Measurements from ENCODE around the gene SEC22B.
"Not testable (repeated sequence)": the region's sequence is repeated elsewhere in the genome, so short reads cannot be mapped to it uniquely, and the experiment has no call there.

Gene SEC22B

GRCh38 chr1:120105288-120105687 is 71.0 kb downstream of the SEC22B start:
- H3K27me3 ChIP-seq (ENCODE audit: control insufficient read depth, insufficient read depth, low read length); H3K36me3 ChIP-seq (ENCODE audit: control insufficient read depth, low read depth, low read length); H3K9ac ChIP-seq (ENCODE audit: low read length); H3K4me3 ChIP-seq (ENCODE audit: low read length); H3K4me1 ChIP-seq (ENCODE audit: control insufficient read depth, low read depth, low read length); H3K27ac ChIP-seq (ENCODE audit: low read length); H3K9me3 ChIP-seq (ENCODE audit: control insufficient read depth, low read depth, low read length): not testable (repeated sequence)

GRCh38 chr1:120103768-120104167 is 72.6 kb downstream of the SEC22B start:
- H3K4me3 ChIP-seq (ENCODE audit: low read length); H3K9me3 ChIP-seq (ENCODE audit: control insufficient read depth, low read depth, low read length); H3K4me1 ChIP-seq (ENCODE audit: control insufficient read depth, low read depth, low read length); H3K9ac ChIP-seq (ENCODE audit: low read length); H3K27me3 ChIP-seq (ENCODE audit: control insufficient read depth, insufficient read depth, low read length); H3K36me3 ChIP-seq (ENCODE audit: control insufficient read depth, low read depth, low read length); H3K27ac ChIP-seq (ENCODE audit: low read length): not testable (repeated sequence)

- H3K9ac ChIP-seq (ENCODE audit: low read length); H3K27ac ChIP-seq (ENCODE audit: low read length); H3K9me3 ChIP-seq (ENCODE audit: control insufficient read depth, low read depth, low read length); H3K27me3 ChIP-seq (ENCODE audit: control insufficient read depth, insufficient read depth, low read length); H3K4me1 ChIP-seq (ENCODE audit: control insufficient read depth, low read depth, low read length); H3K4me3 ChIP-seq (ENCODE audit: low read length); H3K36me3 ChIP-seq (ENCODE audit: control insufficient read depth, low read depth, low read length): not testable (repeated sequence)
These were observed 74.7 kb downstream of the SEC22B start for GRCh38 chr1:120101593-120101992.
